Measurements from ENCODE around the gene FYTTD1.
"Not testable (repeated sequence)": the region's sequence is repeated elsewhere in the genome, so short reads cannot be mapped to it uniquely, and the experiment has no call there.

DNA sequence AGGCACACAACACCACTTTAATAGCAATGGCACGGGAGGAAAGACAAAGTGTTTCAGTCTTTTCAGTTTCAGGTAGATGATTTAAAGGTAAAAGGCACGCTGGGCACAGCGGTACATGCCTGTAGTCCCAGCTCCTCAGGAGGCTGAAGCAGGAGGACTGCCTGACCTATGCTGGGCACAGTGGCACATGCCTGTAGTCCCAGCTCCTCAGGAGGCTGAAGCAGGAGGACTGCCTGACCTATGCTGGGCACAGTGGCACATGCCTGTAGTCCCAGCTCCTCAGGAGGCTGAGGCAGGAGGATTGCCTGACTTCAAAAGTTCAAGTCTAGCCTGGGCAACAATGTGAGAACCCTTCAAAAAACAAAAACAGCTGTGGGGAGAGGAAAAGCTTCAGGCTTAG is 21.8 kb upstream of the FYTTD1 start:
- TF ChIP-seq, protein P1, sequence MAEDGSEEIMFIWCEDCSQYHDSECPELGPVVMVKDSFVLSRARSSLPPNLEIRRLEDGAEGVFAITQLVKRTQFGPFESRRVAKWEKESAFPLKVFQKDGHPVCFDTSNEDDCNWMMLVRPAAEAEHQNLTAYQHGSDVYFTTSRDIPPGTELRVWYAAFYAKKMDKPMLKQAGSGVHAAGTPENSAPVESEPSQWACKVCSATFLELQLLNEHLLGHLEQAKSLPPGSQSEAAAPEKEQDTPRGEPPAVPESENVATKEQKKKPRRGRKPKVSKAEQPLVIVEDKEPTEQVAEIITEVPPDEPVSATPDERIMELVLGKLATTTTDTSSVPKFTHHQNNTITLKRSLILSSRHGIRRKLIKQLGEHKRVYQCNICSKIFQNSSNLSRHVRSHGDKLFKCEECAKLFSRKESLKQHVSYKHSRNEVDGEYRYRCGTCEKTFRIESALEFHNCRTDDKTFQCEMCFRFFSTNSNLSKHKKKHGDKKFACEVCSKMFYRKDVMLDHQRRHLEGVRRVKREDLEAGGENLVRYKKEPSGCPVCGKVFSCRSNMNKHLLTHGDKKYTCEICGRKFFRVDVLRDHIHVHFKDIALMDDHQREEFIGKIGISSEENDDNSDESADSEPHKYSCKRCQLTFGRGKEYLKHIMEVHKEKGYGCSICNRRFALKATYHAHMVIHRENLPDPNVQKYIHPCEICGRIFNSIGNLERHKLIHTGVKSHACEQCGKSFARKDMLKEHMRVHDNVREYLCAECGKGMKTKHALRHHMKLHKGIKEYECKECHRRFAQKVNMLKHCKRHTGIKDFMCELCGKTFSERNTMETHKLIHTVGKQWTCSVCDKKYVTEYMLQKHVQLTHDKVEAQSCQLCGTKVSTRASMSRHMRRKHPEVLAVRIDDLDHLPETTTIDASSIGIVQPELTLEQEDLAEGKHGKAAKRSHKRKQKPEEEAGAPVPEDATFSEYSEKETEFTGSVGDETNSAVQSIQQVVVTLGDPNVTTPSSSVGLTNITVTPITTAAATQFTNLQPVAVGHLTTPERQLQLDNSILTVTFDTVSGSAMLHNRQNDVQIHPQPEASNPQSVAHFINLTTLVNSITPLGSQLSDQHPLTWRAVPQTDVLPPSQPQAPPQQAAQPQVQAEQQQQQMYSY (CRISPR knock-in tag; IDR thresholded peaks at IDR 0.05) = not testable (repeated sequence)
- TF ChIP-seq, protein P2, sequence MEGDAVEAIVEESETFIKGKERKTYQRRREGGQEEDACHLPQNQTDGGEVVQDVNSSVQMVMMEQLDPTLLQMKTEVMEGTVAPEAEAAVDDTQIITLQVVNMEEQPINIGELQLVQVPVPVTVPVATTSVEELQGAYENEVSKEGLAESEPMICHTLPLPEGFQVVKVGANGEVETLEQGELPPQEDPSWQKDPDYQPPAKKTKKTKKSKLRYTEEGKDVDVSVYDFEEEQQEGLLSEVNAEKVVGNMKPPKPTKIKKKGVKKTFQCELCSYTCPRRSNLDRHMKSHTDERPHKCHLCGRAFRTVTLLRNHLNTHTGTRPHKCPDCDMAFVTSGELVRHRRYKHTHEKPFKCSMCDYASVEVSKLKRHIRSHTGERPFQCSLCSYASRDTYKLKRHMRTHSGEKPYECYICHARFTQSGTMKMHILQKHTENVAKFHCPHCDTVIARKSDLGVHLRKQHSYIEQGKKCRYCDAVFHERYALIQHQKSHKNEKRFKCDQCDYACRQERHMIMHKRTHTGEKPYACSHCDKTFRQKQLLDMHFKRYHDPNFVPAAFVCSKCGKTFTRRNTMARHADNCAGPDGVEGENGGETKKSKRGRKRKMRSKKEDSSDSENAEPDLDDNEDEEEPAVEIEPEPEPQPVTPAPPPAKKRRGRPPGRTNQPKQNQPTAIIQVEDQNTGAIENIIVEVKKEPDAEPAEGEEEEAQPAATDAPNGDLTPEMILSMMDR (IDR thresholded peaks at IDR 0.05) = not testable (repeated sequence)
- TF ChIP-seq ZNF671 (CRISPR knock-in tag; IDR thresholded peaks at IDR 0.05); SP1 (CRISPR knock-in tag; conservative IDR thresholded peaks at IDR 0.05); FOXP1 (CRISPR knock-in tag; IDR thresholded peaks at IDR 0.05; ENCODE audit: borderline replicate concordance); NFE2L1 (CRISPR knock-in tag; IDR thresholded peaks at IDR 0.05): not testable (repeated sequence)
- TF ChIP-seq, protein P3, sequence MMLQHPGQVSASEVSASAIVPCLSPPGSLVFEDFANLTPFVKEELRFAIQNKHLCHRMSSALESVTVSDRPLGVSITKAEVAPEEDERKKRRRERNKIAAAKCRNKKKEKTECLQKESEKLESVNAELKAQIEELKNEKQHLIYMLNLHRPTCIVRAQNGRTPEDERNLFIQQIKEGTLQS (CRISPR knock-in tag; conservative IDR thresholded peaks at IDR 0.05) = not testable (repeated sequence)
- TF ChIP-seq, protein P4, sequence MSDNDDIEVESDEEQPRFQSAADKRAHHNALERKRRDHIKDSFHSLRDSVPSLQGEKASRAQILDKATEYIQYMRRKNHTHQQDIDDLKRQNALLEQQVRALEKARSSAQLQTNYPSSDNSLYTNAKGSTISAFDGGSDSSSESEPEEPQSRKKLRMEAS (CRISPR knock-in tag; IDR thresholded peaks at IDR 0.05) = not testable (repeated sequence)
